HEK293T (cell line): ENCODE measurements around the gene RCAN1.

Experiments used
- ARNT ChIP-seq: fragments of 450-650 bp; IDR thresholded peaks from 2 replicates; pipeline ENCODE4 v1.6.1; 2017; ENCODE audit warnings: mild to moderate bottlenecking
- CTBP1 ChIP-seq: fragments of 450-650 bp; IDR thresholded peaks from 2 replicates; pipeline ENCODE4 v1.6.1; 2016; ENCODE audit warnings: borderline replicate concordance
- ELF4 ChIP-seq: fragments of 450-650 bp; IDR thresholded peaks from 2 replicates; pipeline ENCODE4 v1.6.1; 2017; ENCODE audit warnings: antibody characterized with exemption
- SP1 ChIP-seq: fragments of 450-650 bp; IDR thresholded peaks from 2 replicates; pipeline ENCODE4 v1.6.1; 2017
- TF ChIP-seq, protein P1 (sequence below): fragments of 450-650 bp; IDR thresholded peaks from 2 replicates; pipeline ENCODE4 v1.6.1; 2016

DNA sequence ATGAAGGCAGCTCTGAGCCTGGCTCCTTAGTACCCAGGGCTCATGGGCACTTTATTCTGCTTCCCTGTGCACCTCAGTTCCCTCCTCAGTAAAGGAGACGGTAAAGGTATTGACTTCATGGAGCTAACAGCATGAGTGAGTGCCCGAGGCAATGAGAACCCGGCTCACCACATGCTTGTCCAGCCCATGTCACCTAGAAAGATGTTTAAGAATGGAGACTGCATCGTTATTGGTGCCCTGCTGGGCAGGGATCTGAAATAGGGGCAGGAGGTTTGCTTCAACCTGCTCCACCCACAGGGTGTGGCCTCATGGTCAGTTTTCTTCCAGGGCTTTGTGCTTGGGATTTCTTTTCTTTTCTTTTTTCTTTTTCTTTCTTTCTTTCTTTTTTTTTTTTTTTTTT is 95.9 kb downstream of the RCAN1 start:
- TF ChIP-seq SP1 (no peak), ARNT (no peak), ELF4 (no peak), CTBP1 (no peak)
- TF ChIP-seq, protein P1, sequence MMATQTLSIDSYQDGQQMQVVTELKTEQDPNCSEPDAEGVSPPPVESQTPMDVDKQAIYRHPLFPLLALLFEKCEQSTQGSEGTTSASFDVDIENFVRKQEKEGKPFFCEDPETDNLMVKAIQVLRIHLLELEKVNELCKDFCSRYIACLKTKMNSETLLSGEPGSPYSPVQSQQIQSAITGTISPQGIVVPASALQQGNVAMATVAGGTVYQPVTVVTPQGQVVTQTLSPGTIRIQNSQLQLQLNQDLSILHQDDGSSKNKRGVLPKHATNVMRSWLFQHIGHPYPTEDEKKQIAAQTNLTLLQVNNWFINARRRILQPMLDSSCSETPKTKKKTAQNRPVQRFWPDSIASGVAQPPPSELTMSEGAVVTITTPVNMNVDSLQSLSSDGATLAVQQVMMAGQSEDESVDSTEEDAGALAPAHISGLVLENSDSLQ: no peak
